WTC11 (cell line): ENCODE results near the gene MAP4K3. TPM values are rescaled to one million over a fixed set of nuclear protein-coding genes. Genes with fewer than 3 reads are reported as not detected.

Experiments
- AFF4 ChIP-seq: sonication (generic); formaldehyde crosslinking; IDR thresholded peaks from 2 replicates; pipeline ENCODE4 v1.8.1; 2023; ENCODE audit warnings: mild to moderate bottlenecking, missing genetic modification reagents, borderline replicate concordance
- ATF1 ChIP-seq: sonication (generic); formaldehyde crosslinking; IDR thresholded peaks from 2 replicates; pipeline ENCODE4 v1.8.1; 2023; ENCODE audit warnings: mild to moderate bottlenecking, moderate library complexity, missing genetic modification reagents
- CREM ChIP-seq: sonication (generic); formaldehyde crosslinking; IDR thresholded peaks from 2 replicates; pipeline ENCODE4 v1.8.1; 2022; ENCODE audit warnings: mild to moderate bottlenecking, missing genetic modification reagents, moderate library complexity
- FOXP1 ChIP-seq: sonication (generic); formaldehyde crosslinking; IDR thresholded peaks from 2 replicates; pipeline ENCODE4 v1.8.0; 2022; ENCODE audit warnings: missing genetic modification reagents, mild to moderate bottlenecking, moderate library complexity, borderline replicate concordance
- GABPB1 ChIP-seq: sonication (generic); formaldehyde crosslinking; IDR thresholded peaks from 2 replicates; pipeline ENCODE4 v1.8.1; 2023; ENCODE audit warnings: mild to moderate bottlenecking, missing genetic modification reagents
- IRF2 ChIP-seq: sonication (generic); formaldehyde crosslinking; IDR thresholded peaks from 2 replicates; pipeline ENCODE4 v1.8.0; 2022; ENCODE audit warnings: low read depth, missing genetic modification reagents, borderline replicate concordance
- JAZF1 ChIP-seq: fragments of 250-450 bp; sonication (Bioruptor Pico); IDR thresholded peaks from 2 replicates; pipeline ENCODE4 v1.9.0; 2021; ENCODE audit warnings: moderate library complexity, mild to moderate bottlenecking, inconsistent platforms
- KAT7 ChIP-seq: sonication (generic); formaldehyde crosslinking; IDR thresholded peaks from 2 replicates; pipeline ENCODE4 v1.8.1; 2023; ENCODE audit warnings: missing genetic modification reagents, mild to moderate bottlenecking, borderline replicate concordance
- MXD4 ChIP-seq: fragments of 250-450 bp; sonication (Bioruptor Pico); IDR thresholded peaks from 2 replicates; pipeline ENCODE4 v1.8.0; 2021; ENCODE audit warnings: mild to moderate bottlenecking, moderate library complexity, borderline replicate concordance
- NFYB ChIP-seq: sonication (generic); formaldehyde crosslinking; conservative IDR thresholded peaks from 2 replicates; pipeline ENCODE4 v1.8.0; 2022; ENCODE audit warnings: low read depth, missing genetic modification reagents
- SMAD4 ChIP-seq: sonication (generic); formaldehyde crosslinking; IDR thresholded peaks from 2 replicates; pipeline ENCODE4 v1.8.0; 2022; ENCODE audit warnings: mild to moderate bottlenecking, missing genetic modification reagents
- USF2 ChIP-seq: sonication (generic); formaldehyde crosslinking; IDR thresholded peaks from 2 replicates; pipeline ENCODE4 v1.8.1; 2023; ENCODE audit warnings: mild to moderate bottlenecking, missing genetic modification reagents, moderate library complexity
- ZNF281 ChIP-seq: sonication (generic); formaldehyde crosslinking; IDR thresholded peaks from 2 replicates; pipeline ENCODE4 v1.8.0; 2023; ENCODE audit warnings: mild to moderate bottlenecking, missing genetic modification reagents
- ZNF317 ChIP-seq: sonication (generic); formaldehyde crosslinking; IDR thresholded peaks from 2 replicates; pipeline ENCODE4 v1.8.1; 2023; ENCODE audit warnings: low read depth, mild to moderate bottlenecking, moderate library complexity, missing genetic modification reagents, borderline replicate concordance
- ZNF532 ChIP-seq: fragments of 250-450 bp; sonication (Bioruptor Pico); IDR thresholded peaks from 2 replicates; pipeline ENCODE4 v1.9.0; 2021; ENCODE audit warnings: mild to moderate bottlenecking, borderline replicate concordance
- ZSCAN18 ChIP-seq: fragments of 250-450 bp; sonication (Bioruptor Pico); IDR thresholded peaks from 2 replicates; pipeline ENCODE4 v2.1.2; 2022; ENCODE audit warnings: mild to moderate bottlenecking, moderate library complexity
- total RNA-seq: library from RNA; stranded (reverse); gene quantifications from 3 replicates; pipeline ENCODE4 v1.2.3, GENCODE V29; 2021

MAP4K3 gene
- total RNA-seq, 1 experiment from 2014 or later, result 73.2 TPM

GRCh38 chr2:39409697-39410389, 27.2 kb downstream of the MAP4K3 start (continued):
- TF ChIP-seq AFF4 (CRISPR knock-in tag) (no peak), FOXP1 (CRISPR knock-in tag) (no peak), NFYB (no peak), CREM (CRISPR knock-in tag) (no peak), IRF2 (CRISPR knock-in tag) (no peak), ZSCAN18 (CRISPR knock-in tag) (no peak), ZNF281 (CRISPR knock-in tag) (no peak), ATF1 (no peak), GABPB1 (no peak), SMAD4 (CRISPR knock-in tag) (no peak), ZNF317 (no peak), KAT7 (CRISPR knock-in tag) (no peak), USF2 (no peak), ZNF532 (no peak), MXD4 (no peak), JAZF1 (CRISPR knock-in tag) (no peak)
